ENCODE results near the gene ARHGAP27.
"Not testable (repeated sequence)": the region's sequence is repeated elsewhere in the genome, so short reads cannot be mapped to it uniquely, and the experiment has no call there.

ARHGAP27 gene

DNA sequence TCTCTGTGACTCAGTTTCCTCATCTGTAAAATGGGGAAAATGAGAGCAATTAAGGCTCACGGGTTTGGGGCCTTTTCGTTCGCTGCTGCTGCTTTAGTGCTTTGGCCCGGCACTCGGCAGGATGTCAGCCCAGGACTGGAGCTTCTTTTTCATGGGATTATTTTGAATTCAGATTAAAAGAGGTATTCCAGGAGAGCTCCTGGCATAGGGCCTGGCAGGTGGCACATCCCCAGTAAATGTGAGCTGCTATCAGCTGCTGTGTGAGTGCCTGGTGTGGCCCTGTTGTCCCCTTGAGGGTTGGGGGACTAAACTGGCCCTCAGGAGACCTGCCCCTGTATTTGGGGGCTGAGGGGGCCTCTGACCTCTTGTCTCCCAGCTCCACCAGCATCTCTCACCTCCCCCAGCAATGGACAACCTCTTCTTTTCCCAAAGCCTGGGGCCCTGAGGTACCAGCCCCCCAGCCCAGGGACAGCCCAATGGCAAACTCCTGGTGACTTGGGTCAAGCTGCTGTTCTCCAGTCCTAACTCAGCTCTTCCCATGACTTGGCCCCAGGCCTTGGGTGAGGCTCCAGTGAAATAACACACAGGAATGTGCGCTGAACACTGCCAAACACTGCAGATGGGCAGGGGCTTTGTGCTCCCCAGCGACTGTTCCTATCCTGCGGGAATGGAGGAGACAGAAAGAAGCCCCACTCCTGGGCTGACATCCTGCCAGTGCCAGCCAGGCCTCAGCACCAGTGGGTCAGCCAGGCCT is 14.4 kb upstream of the ARHGAP27 start:
- not testable (repeated sequence) for DNase-seq (ENCODE audit: low read depth in 3 of 3)

GRCh38 chr17:45445901-45446743 is 13.5 kb upstream of the ARHGAP27 start:
- peak in 1 of 3 experiments; percentile 46 for DNase-seq (ENCODE audit: low read depth in 3 of 3)

- not testable (repeated sequence) for DNase-seq (ENCODE audit: low read depth in 3 of 3)
Observed at GRCh38 chr17:45444856-45445820, 12.5 kb upstream of the ARHGAP27 start.

DNA sequence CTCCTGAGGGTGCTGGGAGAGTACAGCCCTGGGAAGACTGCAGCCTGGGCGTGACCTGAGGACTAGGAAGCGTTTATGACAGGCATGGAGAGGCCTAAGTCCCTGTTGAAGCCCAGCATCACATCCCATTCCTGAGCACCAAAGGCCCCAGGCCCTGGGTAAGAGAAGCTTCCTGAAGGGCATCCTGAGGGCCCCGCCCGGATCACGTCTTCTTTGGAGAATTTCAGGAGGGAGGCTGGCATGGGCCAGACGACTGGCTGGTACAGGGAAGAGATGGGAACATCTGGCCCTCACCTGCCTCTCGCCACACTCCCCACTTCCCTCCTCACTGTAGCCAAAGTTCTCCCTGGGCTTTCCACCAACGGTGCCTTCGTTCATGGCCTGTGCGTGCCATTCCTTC is 11.6 kb upstream of the ARHGAP27 start:
- DNase-seq (ENCODE audit: low read depth in 3 of 3) = not testable (repeated sequence)

GRCh38 chr17:45443371-45444260 is 10.9 kb upstream of the ARHGAP27 start:
- DNase-seq (ENCODE audit: low read depth in 3 of 3) = not testable (repeated sequence)

DNA sequence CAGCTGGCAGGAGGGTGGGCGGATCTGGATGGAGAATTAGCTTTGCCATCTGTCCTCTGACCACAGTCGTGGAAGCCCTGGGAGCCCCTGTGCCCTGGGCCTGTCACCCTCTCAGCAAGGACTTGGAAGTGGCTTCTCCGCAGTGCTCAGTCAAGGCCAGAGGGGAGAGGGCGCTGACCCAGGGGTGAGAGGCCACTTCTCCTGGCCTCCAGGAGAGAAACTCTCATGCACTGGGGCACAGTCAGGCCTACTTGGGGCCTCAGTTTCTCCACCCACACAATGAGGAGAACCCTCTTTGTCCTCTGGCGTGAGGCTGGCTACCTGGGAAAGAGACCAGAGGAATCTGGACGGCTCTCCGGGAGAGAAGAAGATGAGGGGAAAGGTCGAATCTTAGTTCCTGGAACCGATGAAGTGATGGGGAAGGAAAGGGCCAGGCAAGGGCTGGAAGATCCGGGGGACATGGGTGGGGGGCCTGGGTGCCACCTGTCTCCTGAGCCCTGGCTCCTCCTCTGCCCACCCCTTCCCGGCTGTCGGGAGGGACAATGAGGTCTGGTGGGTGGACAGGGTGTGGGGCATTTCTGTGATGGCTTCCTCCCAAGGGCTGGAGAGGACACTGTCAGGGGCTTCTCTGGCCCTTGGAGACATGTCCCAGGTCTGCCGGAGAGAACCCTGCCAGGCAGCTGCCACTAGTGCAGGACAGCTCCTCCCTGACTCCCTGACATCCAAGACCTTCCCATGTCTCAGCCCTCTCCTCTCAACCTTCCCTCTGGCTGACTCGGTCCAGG is 9.0 kb upstream of the ARHGAP27 start:
- no peak for DNase-seq (ENCODE audit: low read depth in 3 of 3)

DNA sequence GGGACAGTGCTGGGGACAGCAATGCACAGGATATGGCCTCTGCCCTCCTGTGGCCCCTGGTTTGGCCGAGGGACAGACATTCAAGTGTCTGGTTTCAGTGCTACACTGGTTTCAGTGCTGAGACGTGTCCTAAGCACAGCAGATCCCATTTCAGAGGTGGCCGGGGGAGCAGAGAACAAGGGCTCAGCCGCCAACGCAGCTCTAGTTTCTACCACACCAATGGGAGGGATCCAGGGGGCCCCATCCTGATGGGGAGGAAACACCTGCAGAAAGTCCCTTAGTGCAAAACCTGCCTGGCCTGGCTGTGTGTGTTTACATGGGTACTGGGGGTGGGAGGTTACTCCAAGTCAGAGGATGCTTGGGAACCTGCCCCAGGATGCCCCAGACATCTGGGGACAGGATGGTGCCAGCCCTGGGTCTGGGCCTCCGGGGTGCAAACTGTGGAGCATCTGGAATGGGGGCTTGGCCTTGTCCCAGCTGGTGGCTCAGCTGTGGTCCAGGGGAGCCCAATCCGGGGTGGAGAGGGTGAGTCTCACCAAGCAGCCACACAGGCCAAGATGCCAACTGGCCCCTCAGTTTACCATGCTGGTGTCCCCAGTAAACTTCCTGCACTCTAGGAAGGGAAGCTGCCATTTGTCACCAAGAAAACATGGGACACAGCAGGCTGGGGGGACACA is 8.3 kb upstream of the ARHGAP27 start:
- peak in 1 of 3 experiments; percentile 33 for DNase-seq (ENCODE audit: low read depth in 3 of 3)

GRCh38 chr17:45440161-45440778 is 7.6 kb upstream of the ARHGAP27 start:
- no peak for DNase-seq (ENCODE audit: low read depth in 3 of 3)

DNA sequence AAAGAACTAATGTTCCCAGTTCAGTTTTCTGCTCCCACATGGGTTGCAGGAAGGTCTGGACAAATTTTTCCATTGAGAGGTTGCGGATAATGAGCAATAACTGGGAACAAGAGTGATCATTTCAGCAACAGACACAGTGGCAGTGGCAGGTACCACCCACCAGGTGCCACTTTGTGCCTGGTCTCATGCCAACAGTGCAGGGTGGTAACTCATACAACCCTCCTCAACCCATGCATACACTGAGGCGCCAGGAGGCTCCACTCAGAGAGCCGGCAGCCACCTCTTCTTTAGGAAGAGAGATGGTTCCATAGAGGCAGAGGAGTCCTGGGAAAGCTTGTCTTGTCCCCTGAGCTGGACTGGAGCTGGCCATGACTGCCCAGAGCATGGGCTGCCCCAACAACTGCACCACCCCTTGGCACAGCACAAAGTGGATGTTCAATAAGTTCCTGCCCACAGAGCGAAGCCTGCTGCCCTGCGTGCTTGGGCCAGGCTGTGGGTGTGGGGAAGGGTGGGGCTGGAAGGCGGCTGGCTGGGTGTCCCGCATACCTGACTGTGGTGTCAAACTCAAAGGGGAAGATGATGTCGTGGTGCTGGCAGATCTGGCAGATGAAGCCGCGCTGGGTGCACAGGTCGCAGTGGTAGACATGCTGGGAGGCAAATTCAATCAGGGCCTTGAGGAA is 6.4 kb upstream of the ARHGAP27 start:
- DNase-seq (ENCODE audit: low read depth in 3 of 3) = no peak

- no peak for DNase-seq (ENCODE audit: low read depth in 3 of 3)
Observed at GRCh38 chr17:45437465-45438283, 5.0 kb upstream of the ARHGAP27 start.

DNA sequence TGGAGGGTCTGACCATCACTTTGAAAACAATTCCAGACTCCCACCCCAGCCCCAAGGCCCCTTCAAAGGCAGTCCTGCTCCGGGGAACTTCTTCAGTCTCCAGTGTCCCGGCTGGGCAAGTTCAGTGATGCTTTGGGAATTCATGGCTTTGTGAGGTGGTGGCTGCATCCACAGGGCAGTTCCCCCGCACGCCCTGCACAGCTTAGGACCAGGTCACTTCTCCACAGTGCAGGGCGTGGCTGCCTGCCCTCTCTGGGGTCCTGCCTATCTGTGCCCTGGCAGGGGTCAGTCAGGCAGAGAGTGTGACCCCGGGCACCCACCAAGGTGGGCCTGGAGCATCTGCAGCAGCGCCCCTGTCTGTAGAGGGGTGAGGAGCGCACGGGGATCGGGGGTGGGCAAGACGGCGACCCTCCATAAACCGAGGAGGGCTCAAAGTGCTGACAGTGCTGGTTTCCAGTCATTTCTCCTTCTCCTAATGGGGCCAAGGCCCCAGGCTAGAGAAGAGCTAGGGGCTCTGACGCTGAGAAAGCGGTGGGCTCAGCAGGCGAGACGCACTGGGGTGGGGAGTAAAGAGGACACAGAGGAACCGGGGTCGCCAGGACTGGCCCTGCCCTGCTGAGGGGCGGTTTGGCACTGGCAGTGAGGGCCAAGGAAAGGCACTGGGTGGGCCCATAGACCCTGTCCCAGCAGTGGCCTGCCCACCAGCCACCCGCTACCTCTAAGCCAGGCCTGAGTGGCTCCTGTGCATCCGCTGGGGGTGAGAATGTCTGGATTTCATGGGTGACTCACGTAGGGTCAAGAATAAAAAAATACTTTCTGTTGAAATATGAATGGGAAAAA is 4.2 kb upstream of the ARHGAP27 start:
- no peak for DNase-seq (ENCODE audit: low read depth in 3 of 3)

DNA sequence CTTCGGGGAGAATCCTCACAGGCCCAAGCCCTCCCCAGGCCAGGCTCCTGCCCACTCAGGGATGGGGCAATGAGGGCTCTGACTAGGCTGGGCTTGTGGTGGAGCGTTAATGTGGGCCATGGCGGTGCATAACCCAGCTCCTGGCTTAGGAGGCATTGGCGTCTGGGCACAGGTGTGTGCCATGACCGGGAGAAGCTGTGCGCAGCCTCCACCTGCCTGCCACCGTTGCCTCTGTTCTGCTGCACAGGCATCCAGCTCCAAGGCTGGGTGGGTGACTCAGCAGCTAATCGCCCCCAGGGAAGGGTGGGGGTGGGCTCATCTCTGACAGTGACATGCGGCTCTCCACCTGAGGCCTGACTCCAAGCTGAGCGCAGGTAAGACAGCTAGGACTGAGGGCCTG is 3.5 kb upstream of the ARHGAP27 start:
- DNase-seq (ENCODE audit: low read depth in 3 of 3) = no peak

- no peak for DNase-seq (ENCODE audit: low read depth in 3 of 3)
Observed at GRCh38 chr17:45435481-45435880, 2.8 kb upstream of the ARHGAP27 start.

DNA sequence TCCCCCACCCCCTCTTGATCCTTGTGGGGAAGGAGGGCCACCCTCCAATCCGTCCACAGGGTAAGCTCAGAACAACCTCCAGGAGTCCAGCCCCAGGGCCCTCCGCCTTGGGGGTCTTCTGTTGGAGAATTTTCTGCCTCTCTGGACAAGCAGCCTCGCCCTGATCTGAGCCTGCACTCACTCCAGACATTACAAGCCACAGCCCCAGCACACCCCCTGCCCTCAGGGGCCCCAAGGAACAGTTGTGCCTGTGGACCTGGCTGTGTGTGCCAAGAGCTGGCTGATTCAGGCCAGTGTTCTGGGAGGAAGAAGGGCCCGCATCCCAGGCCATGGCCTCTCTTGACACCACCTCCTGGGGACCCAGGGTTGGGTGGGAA is 477 bp upstream of the ARHGAP27 start:
- DNase-seq (ENCODE audit: low read depth in 3 of 3) = no peak

DNA sequence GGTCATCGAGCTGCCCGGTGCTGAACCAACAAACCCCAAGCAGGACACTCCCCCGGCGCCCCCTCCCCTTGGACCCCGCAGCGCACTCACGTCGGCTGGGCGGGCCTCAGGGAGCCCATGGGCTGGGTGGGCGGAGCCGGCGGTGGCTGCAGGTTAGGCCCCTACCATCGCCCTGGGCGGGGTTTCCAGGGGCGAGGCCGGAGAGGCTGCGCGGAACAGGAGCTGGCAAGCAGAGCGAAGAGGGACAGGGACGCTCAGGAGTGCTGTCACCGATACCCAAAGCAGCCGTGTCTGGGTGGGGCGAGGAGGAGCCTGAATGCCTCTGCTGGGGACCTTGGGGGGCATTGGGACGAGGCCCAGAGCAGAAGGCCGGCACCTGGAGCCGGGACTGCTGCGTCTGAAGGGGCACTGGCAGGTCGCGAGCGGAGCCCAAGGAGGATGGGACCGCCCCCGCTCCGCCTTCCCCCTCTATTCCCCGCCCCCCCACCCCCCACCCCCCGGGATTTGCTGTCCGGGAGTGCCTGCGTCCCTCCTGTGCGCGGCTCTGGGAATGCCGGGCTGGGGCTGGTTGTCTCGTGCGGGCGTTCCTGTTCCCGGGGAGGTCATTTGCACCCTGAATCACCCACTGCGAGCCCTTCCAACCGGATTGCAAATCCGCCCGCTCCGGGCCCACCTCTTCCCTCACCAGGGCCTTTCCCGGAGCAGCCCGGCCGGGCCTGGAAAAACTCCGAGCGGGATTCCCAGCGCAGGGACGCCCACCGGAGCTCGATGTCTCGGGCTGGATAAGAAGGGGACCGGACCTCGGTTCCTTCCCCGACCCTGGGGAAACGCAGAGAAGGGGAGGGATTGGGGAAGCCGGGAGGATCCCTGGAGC is 902 bp downstream of the ARHGAP27 start:
- DNase-seq (ENCODE audit: low read depth in 3 of 3) = peak; percentile 38 to 76 (median 38)

Measured in stimulated activated CD4-positive, alpha-beta T cell treated with anti-CD3 and anti-CD28 coated beads, TNF-alpha, amount 100 ng/mL, for 24 hours (primary cell).